Activated CD4-positive, alpha-beta T cell treated with anti-CD3 and anti-CD28 coated beads, Interleukin-2, amount 50 U/mL, for 1 hour (primary cell): ENCODE results near the gene THAP10.
"Not testable (repeated sequence)": the region's sequence is repeated elsewhere in the genome, so short reads cannot be mapped to it uniquely, and the experiment has no call there.

Source experiments
- DNase-seq: peaks from one replicate; pipeline ENCODE4 v3.0.0-alpha.2; 2020

The THAP10 gene

DNA sequence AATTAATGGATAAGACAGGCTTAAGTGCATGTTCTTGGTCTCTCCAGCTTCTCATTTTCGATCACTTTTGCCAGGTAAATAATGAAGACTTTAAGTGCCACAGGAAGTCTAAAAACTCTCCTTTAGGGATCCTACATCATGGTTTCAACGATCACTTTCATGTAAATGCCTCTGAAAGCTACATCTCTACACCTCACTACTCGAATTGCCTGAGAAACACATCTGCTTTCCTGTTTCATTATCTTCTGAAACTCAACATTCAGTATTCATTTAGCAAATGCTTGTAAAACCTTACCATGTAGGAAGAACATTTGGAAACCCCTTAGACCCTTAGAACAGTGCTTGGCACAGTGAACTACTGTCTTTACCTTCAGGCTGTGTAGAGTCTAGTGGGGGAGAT lies 16.2 kb downstream of the THAP10 start:
- DNase-seq = no peak

DNA sequence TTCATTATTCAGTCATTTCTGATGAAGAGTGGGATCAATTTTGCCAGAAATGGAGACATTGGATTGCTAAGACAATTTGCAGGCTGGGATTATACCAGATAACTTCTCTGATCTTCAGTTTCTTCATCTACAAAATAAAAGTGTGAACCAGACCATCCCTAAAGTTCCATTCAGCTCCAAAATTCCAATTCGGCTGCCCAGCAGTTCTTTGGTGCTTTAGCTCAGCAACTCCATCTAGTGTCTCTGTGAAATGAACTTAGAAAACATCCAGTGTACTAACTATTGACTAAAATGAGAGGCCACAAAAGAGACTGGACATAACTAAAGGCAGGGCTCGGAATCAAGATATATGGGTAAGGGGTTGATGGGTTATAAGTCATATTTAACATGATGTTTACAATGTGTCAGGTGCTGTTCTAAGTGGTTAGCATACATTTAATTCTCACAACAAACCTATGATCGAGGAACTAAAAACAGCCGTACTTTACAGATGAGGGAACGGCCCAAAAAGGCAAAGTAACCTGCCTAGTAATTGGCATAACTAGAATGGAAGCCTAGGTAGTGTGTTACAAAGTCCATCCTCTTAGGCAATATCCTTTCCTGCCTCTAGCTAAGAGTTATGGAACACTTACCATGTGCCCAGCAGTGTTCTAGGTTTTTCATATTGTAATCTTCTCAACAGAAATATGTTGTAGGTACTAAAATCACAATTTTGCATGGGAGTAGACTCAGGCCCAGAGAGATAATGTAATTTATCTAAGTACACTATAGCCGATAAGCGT lies 17.0 kb downstream of the THAP10 start:
- DNase-seq = no peak

DNA sequence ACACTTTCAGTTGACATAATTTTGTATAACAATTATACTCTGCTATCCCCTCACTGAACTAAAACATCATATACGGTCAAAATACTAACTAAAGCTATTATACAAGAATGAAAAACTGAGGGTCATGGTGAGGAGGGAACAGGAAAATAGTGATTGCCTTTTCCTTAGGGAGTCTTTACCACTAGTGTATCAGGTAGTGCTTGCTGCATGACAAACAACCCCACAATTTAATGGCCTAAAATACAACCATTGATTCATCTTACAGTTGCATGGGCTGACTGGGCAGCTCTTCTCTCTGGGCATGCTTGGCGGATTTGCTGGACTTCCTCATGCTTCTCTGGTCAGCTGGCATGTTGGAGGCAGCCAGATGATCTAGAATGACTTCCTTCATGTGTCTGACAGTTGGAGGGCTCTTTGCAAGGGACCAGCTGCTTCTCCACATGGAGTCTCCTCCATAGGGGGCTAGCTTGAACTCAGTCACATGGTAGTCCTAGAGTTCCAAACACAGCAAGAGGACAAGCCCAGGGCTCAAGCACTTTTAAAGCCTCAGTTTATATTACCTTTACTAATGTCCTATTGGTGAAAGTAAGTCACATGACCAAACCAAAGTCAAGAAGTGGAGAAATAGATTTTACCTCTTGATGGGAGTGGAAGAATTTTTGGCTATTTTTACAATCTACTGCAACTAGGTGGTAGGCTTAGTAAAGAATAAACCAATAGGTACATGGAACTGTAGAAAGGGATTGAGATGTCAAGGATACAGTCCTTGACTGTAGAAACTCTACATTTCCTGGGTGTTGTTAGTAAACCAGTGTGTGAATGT lies 18.8 kb downstream of the THAP10 start:
- DNase-seq = no peak

DNA sequence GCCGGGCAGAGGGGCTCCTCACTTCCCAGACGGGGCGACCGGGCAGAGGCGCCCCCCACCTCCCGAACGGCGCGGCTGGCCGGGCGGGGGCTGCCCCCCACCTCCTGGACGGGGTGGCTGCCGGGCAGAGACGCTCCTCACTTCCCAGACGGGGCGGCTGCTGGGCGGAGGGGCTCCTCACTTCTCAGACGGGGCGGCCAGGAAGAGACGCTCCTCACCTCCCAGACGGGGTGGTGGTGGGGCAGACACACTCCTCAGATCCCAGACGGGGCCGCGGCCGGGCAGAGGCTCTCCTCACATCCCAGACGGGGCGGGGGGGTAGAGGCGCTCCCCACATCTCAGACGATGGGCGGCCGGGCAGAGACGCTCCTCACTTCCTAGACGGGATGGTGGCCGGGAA lies 20.7 kb downstream of the THAP10 start:
- not testable (repeated sequence) for DNase-seq

DNA sequence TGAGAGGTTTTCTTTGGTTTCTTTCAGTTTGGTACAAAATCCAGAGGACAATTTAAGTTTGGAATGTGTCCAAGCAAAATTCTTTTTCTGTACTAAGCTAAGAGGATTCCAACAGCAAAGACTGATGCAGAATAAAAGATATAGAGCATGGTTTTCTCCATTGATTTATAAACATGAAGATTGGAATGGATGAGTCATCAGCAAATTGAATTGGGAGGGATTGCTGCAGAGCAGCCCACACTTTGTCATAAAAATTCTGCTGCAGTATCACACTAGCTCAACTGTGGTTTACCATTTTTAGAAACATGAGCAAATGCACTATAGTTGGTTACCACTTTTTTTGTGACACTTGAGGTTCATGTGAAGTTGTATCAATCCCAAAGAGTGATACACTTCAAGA lies 22.2 kb downstream of the THAP10 start:
- DNase-seq = no peak

DNA sequence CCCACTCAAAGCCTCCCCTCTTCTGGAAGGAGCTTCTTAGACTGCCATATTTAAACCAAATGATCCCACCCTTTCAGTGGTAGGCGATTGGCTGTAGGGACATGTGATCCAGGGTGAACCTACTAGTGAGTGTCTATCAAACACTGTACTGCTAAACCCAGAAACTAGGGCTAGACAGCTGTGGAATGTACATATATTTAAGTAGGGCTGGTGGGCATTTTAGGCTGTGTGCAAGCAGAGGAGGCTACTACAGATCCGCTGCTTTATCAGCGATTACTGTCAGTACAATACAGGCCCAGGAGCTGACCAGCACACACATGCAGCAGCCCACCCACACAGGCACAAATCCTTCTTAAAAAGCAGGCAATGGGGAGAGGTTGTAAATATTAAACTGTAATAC lies 22.9 kb downstream of the THAP10 start:
- no peak for DNase-seq

DNA sequence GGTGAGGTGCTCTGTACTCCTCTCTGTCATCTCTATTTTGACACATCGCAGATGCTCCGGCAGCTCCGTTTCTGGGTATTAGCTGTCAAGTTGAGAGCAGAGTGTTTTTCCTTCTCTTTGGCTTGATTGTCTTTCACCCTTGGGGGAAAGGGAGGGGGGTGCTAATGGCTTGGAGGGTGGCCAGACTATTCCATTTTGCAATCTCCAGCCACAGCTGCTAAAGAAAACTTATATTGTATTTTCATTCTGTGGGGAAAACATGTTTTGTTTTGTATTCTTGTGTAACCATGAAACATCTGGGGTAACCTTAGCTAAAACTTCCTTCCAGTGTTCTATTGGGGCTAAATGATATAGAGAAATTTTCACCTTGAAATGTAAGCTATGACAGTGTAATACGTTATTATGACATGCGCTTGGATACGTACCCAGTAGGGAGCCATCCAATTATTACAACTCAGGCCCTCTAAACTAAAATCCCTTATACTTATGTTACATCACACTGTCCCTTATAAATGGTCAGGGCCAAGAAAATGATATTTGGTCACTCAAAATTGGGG lies 24.2 kb downstream of the THAP10 start:
- DNase-seq = no peak

DNA sequence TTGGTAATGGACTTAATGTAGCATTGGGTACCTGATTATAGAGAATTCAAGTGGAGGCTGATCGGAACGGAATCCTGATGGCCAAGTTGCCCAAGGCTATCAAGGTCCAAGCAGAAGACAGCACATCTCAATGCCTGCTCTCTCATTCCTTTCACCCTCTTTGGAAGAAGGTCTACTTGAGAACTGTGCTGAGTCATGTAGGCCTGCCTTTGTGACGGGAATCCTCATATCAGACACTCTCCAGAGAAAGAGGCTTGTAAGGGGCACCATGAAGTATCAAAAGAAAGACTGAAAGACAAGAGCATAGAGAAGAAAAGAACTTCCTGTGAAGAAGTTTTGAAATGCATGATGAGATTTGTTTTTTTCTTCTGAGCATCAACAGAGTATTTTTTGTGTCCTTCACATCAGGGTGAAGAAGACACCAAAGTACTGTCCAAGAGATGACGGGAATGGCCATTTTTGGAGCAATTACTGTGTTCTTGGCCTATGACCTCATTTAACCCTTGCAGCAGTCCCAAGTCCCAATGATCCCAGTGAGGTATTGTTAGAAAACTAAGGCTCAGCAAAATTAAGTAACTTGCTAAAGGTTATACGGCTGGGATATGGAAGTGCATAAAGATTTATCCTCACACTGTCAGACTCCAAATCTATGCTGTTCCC lies 25.1 kb downstream of the THAP10 start:
- DNase-seq = no peak

DNA sequence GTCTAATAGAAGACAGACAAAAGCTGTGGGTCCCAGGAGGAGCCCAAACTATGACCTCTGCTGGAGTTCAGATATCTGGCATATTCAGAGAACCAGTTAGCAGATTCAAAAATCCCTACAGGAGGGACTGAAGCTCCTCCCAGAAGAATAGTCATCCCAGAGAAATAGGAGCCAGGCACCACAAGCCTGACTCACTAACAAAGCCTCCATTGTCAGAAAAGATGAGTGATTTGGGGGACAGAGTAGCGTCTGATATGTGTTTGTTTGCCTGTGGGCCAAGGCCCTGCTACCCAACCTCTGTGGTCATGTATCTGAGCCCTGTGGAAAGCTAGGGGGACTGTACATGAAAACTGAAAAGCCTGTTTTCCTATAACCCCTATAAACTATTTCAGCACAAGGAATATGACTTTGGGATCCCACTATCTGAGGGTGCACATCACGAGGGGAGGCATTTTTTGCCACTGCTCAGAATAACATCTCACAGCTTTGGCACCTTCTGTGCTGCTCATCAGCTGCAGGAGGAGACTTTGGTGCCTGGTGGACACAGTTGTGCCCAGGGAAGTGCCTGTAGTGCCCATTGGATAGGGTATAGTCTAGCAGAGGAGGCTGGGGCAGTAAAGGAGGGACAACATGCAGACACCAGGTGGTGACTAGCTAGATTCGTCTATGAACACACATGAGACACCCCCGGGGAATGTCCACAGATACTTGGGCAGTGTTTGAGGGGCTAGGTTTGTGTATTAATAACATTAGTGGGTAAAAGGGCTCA lies 28.6 kb downstream of the THAP10 start:
- no peak for DNase-seq

DNA sequence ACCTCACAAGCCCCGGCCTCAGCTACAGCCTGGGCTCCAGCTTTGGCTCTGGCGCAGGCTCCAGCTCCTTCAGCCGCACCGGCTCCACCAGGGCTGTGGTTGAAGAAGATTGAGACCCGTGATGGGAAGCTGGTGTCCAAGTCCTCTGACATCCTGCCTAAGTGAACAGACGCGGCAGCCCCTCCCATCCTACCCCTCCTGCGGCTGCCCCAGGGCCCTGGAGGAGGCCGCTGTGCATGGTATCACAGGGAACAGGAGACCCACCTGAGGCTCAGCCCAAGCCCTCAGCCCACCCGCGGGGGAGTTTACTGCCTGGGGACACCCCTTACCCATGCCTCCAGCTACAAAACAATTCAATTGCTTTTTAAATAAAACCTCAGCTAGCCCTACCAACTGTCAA lies 32.2 kb downstream of the THAP10 start:
- no peak for DNase-seq

DNA sequence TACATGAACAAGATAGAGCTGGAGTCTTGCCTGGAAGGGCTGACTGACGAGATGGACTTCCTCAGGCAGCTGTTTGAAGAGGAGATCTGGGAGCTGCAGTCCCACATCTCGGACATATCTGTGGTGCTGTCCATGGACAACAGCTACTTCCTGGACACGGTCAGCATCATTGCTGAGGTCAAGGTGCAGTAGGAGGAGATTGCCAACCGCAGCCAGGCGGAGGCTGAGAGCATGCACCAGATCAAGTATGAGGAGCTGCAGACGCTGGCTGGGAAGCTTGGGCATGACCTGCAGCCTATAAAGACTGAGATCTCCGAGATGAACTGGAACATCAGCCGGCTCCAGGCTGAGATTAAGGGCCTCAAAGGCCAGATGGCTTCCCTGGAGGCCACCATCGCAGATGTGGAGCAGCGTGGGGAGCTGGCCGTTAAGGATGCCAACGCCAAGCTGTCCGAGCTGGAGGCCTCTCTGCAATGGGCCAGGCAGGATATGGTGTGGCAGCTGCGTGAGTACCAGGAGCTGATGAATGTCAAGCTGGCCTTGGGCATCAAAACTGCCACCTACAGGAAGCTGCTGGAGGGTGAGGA lies 32.8 kb downstream of the THAP10 start:
- DNase-seq = no peak

DNA sequence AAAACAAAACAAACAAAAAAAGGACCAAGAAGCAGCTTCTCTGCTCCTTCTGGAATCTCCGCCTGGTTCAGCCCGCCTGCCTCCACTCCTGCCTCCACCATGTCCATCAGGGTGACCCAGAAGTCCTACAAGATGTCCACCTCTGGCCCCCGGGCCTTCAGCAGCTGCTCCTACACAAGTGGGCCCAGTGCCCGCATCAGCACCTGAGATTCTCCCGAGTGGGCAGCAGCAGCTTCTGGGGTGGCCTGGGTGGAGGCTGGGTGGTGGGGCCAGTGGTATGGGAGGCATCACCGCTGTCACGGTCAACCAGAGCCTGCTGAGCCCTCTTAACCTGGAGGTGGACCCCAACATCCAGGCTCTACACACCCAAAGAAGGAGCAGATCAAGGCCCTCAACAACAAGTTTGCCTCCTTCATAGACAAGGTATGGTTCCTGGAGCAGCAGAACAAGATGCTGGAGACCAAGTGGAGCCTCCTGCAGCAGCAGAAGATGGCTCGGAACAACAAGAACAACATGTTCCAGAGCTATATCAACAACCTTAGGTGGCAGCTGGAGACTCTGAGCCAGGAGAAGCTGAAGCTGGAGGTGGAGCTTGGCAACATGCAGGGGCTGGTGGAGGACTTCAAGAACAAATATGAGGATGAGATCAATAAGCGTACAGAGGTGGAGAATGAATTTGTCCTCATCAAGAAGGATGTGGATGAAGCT lies 33.5 kb downstream of the THAP10 start:
- not testable (repeated sequence) for DNase-seq

DNA sequence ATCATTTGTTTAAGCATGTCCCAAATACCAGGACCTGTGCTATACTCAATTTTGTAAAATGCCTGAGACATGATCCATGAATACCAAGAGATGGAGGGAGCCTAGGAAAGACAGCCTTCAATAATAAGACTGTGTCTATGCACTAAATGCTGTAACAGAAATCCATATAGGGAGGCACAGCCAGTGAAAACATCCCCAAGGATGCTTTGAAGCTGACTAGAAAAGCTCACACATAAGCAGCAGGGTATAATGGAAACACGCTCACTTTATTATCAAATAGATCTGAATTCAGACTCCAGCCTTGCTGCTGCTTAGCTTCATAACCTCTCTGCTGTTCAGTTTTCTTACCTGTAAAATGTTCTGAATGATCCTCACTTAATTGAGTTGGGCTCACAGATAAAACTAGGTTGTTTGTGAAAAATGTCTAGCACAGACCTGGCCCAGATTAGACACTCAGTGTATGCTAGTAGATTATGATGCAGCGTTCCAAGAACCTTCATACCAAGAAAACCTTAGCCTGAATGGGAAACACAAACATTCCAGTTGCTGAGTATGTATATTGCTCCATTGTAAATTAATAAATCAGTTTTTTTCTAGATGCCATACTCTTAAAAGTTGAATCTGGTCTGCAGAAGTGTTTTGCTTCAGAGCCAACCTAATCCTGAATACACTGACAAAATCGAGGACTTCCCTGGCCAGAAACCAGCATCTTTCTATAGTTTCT lies 34.5 kb downstream of the THAP10 start:
- DNase-seq = no peak

DNA sequence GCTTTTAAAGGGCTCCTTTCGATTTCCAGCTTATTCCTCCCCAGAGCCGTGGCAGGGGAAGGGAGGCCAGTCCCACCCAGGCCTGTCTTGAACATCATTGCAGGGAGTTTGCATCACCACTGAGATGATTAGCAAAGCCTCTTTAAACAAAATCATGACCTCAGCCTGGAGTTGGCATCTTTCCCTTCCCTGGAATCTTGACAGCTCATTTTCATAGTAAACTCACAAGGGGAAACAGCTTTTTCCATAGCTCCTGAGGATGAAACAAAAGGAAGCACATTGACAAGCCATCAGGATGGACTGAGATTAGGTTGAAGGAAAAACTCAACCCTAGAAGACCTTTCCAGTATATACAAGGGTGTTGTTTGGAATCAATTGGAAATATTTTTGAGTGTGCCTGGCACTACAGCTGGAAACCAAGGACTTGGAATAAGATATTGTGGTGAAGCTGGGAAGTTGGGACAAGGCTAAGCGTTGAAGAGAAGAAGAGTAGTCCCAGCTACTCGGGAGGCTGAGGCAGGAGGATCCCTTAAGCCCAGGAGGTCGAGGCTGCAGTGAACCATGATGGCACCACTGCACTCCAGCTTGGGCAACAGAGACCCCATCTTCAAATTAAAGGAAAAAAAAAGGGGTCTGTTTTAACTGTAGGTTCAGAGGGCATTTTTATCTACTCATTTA lies 35.2 kb downstream of the THAP10 start:
- DNase-seq = no peak

DNA sequence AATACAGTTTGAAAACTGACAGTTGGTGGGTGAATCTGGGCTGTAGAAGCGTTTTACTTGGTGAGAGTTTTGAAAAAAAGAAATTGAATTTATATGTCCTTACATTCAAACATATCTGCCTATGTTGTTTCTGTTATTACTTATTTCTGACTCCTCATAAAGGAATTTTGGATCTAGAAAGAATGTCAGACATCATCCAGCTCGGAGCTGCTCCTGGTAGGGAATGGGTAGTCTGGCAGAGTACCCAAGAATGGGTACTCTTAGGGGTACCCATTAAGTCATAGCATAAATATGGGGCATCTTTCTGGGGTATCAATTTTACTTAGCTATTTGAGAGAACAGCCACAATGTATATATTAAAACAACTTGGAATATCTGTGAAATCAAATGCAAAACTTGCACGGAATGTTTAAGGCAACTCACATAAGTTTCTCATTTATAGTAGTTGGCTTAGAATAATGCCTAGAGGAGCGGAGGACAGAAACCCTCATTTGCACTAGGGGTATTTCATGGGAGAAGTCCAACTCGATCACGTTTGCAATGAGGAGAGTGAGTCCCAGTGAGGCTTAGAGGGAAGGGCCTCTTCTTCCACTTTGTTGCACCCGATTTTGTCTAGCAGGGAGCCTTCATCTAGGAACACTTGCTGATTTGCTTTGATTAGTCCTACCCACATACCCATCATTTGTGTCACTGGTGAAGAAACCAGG lies 35.9 kb downstream of the THAP10 start:
- no peak for DNase-seq

DNA sequence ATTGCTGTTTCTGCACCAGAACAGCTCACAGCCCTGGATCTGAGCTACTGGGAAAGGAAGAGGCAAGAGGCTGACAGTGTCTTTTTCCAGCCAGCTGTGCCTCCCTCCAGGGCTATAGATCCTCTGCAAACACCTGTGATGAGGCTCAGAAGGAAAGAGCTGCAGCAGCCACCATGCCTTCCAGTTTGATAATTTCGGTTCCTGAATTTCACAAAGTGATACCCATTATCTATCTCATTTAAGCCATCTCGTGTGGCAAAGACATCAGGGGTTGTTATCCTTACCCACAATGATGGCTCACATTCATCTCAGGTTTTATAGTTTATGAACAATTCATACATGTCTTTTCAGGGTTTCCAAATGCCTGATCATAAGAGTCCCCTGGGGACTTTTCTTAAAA lies 36.5 kb downstream of the THAP10 start:
- DNase-seq = no peak

DNA sequence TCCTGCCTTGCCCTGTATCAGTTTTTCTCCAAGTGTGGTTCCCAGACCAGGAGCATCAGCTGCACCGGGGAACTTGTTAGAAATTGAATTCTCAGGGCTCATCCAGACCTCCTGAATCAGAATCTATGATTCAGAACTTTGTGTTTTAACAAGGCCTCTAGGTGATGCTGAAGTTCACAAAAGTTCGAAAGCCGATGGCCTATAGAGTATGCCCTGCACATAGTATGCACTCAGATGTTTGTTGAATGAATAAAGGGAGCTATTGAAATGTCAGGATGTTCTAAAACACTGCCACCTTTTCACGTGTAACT lies 37.6 kb downstream of the THAP10 start:
- DNase-seq = no peak

DNA sequence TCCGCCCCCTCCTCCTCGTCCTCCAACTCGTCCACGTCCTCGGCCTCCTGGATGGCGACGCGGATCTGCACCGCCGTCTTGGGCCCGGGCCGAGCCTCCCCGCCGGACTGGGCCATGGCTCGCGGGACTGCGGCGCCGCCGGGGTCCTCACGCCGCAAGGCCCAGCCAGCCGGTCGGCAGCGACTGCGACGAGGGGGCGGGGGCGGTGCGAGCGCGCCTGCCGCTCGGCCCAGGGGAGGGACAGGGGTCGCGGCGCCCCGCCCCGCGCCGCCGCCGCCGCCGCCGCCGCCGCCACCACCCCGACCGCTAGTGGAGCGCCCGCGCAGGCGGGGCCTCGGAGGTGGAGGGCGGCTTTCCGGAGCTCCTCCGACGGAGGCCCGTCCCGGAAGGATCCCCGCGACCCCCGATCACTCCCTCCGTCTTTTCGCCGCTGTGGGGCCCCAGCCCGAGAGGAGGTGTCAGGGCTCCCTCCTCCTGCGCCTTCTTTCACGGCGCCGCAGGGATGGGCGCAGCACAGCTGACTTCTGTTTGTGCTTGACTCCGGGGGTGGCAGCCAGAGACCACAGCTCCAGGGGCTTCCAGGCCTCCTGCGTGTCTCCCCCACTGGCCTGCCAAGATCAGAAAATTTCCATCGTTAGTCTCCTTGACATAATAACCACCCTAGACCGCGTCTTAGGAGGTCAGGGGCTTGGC lies 38.1 kb downstream of the THAP10 start, which contains the start of gene LARP6:
TSS of gene LARP6 (minus strand) at position 185 of the 693 bp plus-strand sequence. CDS start at position 116, 69 bp downstream.
- DNase-seq = peak; percentile 2
